HG03378 (cell line): ENCODE measurements around the gene MYT1.
"Not testable (repeated sequence)": the region's sequence is repeated elsewhere in the genome, so short reads cannot be mapped to it uniquely, and the experiment has no call there.

Experiments used
- ATAC-seq: cut with Tn5 transposase; IDR thresholded peaks from one replicate; pipeline ENCODE4 v1.9.1; 2021; ENCODE audit warnings: mild to moderate bottlenecking, moderate library complexity; ENCODE audit not compliant: unreplicated experiment

Gene MYT1

DNA sequence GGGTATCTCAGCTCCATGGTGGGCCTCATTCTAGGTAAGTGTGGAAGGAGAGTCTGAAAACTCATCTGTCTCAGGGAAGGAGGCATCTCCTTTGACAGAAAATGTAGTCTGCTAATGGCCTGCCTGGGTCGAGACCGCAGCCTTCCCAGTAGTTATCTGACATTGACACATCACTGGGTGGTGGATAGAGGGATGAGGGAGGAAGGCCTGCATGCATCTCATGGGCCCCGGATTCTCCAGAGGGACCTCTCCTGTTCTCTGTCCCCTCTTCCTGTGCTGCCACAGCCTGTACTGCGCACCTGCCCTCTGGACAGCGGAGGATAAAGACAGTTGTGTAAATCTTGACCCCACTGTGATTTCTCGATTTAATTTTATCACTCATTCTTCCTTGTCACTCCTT is 96.0 kb downstream of the MYT1 start:
- no peak for ATAC-seq

DNA sequence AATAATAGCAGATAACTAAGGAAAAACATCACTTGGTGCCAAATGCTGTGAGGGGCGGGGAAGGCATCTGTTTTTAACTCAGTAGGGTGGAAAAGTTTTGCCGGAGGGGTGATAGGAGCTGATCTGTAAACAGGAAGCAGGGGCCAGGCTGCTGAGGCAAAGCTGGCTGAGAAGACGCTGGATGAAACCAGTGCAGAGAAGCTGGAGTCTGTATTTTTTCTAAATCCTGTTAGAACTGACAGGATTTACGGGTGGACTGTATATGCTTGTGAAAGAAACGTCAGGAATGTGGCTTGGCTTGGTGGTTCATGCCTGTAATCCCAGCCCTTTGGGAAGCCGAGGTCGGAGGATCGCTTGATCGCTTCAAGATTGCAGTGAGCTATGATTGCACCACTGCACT is 96.9 kb downstream of the MYT1 start:
- ATAC-seq: no peak

DNA sequence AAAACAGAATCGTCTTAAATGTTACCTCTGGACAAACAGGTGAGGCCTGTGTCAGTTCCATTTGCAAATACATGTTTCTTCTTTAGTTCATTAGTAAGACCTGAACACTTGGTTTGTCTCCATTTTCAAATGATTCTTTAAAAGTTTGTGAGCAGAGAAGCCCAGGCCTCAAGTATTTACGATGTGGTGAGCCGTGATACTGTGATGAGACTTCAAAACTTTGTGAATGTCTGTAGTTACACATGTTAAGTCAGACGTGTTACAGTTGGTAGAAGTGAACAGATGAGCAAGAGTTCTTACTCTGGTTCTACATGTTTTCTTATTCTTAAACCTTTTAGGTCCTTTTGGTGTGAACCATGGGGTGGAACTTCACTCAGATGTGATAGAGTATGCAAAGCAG is 99.8 kb downstream of the MYT1 start:
- ATAC-seq: no peak

DNA sequence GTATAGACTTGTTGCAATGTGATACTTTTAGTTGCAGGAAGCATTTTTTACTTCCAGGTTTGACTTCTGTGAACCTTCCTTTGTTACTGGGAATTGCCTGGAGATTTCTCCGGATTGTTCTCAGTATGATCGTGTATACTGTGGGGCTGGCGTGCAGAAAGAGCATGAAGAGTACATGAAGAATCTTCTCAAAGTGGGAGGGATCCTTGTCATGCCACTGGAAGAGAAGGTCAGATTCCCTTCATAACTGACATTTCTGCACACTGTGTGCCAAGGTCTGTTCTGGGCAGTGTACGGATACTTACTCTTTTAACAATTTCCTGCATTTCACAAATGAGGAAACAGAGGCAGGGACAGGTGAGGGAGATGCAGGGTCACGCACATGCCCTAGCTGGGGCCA is 100.9 kb downstream of the MYT1 start:
- ATAC-seq: no peak

DNA sequence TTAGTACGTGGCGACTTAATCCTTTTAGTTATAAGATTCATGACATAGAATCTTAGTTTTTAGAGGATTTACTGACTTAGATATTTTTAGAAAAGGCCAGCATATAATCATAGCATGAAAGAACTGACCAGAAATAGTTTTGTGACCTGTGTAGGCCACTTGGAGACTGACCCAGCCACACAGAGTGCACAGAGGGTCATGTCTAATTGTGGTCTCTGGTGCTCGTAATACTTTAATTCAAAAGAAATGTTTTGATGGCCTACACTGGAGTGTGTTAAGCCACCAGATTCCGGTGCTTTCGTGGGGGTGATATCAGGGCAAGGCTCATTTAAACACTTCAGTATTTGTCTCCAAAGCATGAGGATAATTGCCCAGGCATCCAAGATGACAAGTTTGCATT is 102.7 kb downstream of the MYT1 start:
- no peak for ATAC-seq

DNA sequence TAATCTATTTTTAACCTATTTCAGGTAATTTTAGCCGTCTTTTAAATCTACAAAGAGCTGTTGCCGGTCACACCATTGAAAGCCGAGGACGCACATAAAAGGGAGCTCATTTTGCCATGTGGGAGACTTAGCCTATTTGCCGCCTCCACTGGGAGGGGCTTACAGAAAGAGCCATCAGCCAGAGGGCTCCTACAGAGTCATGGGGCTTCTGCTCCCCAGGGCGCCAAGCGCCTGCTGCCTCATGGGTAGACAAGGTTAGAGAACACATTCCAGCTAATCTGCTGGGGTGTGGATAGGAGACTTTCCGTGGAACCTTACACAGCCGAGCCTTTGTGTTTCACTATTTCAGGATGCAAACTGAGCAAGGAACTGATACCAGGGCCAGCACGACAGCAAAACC is 103.9 kb downstream of the MYT1 start:
- ATAC-seq: no peak

DNA sequence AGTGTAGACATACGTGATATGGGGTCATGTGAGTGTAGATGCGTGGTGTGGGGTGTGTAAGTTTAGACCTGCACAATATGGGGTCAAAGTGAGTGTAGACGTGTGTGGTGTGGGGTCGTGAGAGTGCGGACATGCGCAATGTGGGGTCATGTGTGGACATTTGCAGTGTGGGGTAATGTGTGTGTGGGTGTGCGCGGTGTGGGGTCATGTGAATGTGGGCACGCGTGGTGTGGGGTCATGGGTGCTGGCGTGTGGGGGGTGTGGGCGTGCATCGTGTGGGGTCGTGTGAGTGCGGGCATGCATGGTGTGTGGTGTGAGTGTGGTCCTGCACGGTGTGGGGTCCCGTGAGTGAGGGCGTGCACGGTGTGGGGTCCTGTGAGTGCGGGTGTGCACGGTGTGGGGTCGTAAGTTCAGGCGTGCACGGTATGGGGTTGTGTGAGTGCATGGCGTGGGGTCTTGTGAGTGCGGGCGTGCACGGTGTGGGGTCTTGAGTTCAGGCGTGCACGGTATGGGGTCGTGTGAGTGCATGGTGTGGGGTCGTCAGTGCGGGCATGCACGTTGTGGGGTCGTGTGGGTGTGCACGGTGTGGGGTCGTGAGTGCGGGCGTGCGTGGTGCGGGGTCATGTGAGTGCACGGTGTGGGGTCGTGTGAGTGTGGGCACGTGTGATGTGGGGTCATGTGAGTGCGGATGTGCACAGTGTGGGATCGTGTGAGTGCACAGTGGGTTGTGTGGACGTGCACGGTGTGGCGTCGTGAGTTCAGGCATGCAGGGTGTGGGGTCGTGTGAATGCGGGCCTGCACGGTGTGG is 105.6 kb downstream of the MYT1 start:
- ATAC-seq: no peak

DNA sequence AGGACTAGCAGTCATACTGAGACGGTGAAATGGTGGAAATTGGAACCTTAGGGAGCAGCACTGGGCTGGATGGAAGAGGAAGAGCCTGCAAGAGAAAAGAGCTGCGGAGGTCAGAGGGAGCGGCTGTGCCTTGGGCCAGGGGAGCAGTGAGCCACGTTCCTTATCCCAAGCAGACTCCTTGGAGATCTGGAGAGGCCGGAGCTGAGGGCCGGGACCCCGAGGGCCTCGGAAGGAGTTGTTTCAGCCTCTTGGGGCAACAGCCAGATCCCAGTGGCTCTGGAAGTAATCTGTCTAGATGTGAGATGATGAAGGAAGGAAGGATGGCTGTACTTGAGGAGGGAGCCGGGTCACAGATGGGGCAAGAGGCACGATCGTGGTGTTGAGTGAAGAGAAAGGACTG is 107.4 kb downstream of the MYT1 start:
- ATAC-seq: no peak

DNA sequence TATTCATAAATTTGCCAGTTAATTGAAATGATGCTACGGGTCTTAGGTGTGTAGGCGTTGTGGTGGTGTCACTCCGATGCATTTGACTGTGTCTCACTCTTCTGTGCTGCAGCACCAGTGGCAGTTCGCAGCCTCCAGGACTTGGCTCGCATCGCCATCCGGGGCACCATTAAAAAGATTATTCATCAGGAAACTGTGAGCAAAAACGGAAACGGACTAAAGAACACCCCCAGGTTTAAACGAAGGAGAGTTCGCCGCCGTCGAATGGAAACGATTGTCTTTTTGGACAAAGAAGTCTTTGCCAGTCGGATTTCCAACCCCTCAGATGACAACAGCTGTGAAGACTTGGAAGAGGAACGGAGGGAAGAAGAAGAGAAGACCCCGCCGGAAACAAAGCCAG is 108.9 kb downstream of the MYT1 start:
- no peak for ATAC-seq

DNA sequence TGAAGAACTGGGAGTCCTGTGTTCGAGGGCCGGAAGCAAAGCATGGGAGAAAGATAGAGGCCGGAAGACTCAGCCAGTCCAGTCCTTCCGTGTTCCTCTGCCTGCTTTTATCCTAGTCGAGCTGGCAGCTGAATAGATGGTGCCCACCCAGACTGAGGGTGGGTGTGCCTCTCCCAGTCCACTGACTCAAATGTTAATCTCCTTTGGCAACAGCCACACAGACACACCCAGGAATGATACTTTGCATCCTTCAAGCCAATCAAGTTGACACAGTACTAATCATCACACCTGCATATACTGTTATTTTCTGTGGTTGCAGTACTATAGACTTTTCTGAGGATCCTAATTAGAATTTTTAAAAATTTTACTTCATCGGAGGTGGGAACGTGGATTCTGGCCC is 112.6 kb downstream of the MYT1 start:
- no peak for ATAC-seq

DNA sequence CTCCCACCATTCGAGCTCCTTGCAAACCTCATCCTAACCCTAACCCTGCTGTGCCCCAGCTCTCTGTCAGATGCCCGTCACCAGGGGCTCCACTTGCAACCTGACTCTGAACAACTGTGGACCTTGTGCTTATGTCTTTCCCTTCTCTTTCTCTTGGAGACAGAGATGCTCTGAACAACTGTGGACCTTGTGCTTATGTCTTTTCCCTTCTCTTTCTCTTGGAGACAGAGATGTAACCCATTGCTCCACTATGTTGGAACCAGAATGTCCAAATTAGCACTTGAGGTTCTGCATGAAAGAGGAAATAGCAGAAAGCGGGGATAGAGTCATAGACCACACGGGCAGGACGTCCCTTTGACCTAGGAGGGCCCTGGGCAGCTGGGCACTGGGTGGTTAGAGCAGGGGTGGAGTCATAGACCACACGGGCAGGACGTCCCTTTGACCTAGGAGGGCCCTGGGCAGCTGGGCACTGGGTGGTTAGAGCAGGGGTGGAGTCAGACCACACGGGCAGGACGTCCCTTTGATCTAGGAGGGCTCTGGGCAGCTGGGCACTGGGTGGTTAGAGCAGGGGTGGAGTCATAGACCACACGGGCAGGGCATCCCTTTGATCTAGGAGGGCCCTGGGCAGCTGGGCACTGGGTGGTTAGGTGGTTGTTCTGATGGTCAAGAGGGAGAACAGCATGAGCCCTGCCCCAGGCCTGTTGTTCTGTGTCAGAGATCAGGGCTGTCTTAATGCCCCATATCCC is 113.5 kb downstream of the MYT1 start:
- ATAC-seq: no peak

DNA sequence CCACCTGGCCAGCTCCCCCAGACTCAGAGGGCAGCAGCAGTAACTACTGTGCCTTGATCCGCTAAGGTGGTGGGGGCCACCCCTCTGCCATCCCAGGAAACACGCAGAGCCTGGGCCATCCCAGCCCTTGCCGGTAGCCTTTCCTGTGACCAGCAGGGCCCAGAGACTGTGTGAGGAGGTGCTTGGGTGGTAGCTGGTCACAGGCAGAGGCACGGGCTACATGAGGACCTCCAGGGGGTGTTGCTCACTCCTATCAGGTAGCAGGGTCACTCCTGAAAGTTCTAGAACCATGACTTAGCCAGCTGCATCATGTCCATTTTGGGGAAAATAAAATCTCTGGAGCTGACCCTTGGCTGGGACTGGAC is 114.0 kb downstream of the MYT1 start:
- ATAC-seq: no peak

DNA sequence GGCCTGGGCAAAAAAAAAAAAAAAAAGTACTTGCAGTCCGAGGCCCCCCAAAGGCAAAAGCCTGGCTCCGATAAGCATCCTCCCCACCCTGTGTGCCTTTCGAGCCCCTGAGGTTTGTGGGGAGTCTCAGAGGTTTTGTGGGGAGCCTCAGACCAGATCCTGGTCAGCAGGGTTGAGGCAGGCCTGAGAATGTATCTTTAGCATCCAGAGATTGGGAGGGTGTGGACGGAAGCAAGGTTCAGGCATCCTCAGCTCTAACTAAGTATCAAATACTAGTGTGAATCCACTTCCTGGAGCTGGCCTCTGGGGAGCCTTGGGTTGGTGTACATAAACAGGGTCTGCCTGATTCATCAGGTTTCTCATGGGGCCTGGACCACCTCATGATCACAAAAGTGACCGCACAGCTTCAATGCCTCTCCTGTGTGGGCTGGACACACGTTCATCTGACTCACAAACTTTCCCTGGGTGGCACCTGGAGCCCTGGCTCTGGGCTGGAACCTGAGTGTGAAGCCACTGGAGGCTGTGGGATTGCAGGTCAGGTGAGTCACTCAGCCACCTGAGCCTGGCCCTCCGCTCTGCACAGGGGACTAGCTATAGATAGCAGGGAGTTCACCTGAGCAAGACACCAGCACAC is 115.7 kb downstream of the MYT1 start:
- no peak for ATAC-seq

DNA sequence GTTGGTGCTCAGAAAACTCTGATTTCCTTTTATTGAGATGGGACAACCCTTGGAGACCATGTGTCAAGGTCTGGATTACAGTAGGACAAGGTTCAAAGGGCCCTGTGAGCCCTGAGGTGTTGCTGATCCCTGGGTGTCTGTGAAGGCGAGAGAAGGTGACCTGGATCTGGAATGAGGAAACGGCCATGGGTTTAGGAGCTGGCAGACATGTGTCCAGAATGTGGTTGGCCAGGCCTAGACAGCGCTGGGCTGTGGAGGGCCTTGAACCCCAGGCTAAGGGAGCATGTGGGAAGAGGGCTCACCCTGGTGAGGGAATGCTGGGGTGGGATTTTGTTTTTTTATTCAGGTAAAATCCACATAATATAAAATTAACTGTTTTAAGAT is 116.2 kb downstream of the MYT1 start:
- ATAC-seq: no peak

DNA sequence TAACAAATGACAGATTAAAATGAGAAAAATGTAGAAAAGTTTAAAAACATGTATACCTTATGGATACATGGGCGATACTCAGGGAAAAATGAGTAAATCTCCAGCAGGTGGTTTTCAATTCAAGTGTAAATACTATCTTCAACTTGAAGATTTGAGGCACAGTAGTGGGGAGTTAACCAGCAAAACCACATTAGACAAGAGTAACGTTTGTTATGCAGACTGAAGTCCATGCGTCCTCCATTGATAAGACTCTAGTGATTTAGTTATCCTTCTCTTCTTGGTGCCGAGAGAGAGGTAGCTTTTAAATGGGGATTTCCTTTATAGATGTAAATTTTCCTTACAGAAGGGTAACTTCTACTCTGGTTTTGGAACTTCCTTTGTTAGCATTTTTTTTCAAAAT is 119.4 kb downstream of the MYT1 start:
- ATAC-seq: no peak

DNA sequence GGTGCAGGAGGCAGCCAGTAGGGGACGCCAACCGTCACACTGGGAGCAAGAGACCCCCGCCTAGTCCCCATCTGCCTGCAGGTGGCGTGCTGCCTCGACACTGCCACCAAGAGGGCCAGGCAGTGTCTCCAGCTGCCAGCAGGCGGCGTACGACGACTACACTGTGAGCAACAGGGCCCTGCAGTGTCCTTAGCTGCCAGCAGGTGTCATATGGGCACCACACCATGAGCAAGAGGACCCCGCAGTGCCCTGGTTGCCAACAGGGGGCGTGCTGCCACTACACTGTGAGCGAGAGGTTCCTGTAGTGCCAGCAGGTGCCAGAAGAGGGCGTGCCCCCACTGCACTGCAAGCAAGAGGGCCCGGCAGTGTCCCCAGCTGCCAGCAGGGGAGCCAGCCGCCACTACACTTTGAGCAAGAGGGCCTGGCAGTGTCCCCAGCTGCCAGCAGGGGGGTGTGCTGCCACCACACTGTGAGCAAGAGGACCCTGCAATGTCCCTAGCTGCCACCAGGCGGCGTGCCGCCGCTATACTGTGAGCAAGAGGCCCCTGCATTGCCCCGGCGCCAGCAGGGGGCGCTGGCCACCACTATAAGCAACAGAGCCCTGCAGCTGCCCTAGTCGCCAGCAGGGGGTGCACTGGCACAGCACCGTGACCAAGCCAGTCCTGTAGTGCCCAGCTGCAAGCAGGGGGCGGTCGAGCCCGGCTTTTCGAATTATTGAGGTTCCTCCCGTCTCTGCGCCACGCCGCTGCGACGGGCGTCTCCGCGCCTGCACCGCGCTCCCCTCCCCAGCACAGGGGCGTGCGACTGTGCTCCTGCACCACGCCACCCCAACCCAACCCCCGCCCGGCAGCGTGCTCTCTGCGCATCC is 121.6 kb downstream of the MYT1 start:
- peak; percentile 87 for ATAC-seq

DNA sequence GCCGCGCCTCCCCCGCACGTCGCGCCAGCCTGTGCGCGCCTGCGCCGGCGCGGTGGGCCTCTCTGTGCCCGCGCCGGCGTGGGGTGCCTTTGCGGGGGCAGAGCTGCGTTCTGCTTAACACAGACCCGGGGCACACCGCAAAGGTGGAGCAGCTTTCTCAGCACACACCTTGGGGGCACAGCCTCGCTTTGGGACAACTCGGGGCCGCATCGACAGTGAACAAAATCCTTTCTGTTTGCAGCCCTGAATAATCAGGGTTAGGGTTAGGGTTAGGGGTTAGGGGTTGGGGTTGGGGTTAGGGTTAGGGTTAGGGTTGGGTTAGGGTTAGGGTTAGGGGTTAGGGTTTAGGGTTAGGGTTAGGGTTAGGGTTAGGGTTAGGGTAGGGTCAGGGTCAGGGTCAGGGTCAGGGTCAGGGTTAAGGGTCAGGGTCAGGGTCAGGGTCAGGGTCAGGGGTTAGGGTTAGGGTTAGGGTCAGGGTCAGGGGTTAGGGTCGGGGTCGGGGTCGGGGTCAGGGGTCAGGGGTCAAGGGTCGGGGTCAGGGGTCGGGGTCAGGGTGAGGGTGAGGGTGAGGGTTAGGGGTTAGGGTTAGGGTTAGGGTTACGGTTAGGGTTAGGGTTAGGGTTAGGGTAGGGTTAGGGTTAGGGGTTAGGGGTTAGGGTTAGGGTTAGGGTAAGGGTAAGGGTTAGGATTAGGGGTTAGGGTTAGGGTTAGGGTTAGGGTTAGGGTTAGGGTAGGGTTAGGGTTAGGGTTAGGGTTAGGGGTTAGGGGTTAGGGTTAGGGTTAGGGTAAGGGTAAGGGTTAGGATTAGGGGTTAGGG is 122.4 kb downstream of the MYT1 start:
- not testable (repeated sequence) for ATAC-seq

DNA sequence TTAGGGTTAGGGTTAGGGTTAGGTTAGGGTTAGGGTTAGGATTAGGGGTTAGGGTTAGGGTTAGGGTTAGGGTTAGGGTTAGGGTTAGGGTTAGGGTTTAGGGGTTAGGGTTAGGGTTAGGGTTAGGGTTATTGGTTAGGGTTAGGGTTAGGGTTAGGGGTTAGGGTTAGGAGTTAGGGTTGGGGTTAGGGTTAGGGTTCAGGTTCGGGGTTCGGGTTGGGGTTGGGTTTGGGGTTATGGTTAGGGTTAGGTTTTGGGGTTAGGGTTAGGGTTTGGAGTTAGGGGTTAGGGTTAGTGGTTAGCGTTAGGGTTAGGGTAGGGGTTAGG is 123.0 kb downstream of the MYT1 start:
- ATAC-seq: not testable (repeated sequence)
